Left ventricle myocardium inferior (tissue), 1 donor: Measurements from ENCODE around the gene KAZN. TPM values are rescaled to one million over a fixed set of nuclear protein-coding genes. Genes with fewer than 3 reads are reported as not detected.

Experiments used
- DNase-seq: peaks from one replicate; pipeline ENCODE4 v3.0.0-alpha.2; 2020
- H3K27ac ChIP-seq: fragments of 200-600 bp; replicated peaks from 2 replicates; pipeline ENCODE4 v1.8.0; 2021
- H3K27me3 ChIP-seq: fragments of 200-600 bp; 2 replicates; pipeline ENCODE4 v1.8.0; 2021; ENCODE audit warnings: low read depth
- H3K36me3 ChIP-seq: fragments of 200-600 bp; 2 replicates; pipeline ENCODE4 v1.8.0; 2021
- H3K4me1 ChIP-seq: fragments of 200-600 bp; 2 replicates; pipeline ENCODE4 v1.8.0; 2021
- H3K4me3 ChIP-seq: fragments of 200-600 bp; 2 replicates; pipeline ENCODE4 v1.8.0; 2021; ENCODE audit warnings: mild to moderate bottlenecking, moderate library complexity
- H3K9me3 ChIP-seq: fragments of 200-600 bp; replicated peaks from 2 replicates; pipeline ENCODE4 v1.8.0; 2021
- CTCF ChIP-seq: fragments of 200-600 bp; IDR thresholded peaks from 2 replicates; pipeline ENCODE4 v1.8.0; 2021; ENCODE audit warnings: antibody characterized with exemption, mild to moderate bottlenecking, borderline replicate concordance
- intact Hi-C: fragments of 100-400 bp; cut with micrococcal nuclease; formaldehyde crosslinking; loops from one replicate; pipeline ENCODE4 v1.11.0; 2022
- total RNA-seq: library from RNA; stranded (reverse); fragmentation: NEBNext Ultra II Directional; extraction: Animal tissue kit (Norgen Biotek cat#: 25700); gene quantifications from one replicate; pipeline ENCODE4 v1.2.1, GENCODE V29; 2021
- donor health status: DM: no; HTN: yes; CAD: no; lungs with severe emphysema.

Gene KAZN
- total RNA-seq, 1 donor from 2014 or later, result 2.2 TPM

- peaks cover 61% of the 10 kb centered on the region for H3K27me3 ChIP-seq
- H3K4me1 ChIP-seq, result no peaks in the 10 kb centered on the region
- DNase-seq, result no peak
- no peak overlapping the region for H3K27ac ChIP-seq
- intact Hi-C loops, result no loop called here
- no peak for TF ChIP-seq CTCF
- no peak overlapping the region for H3K4me3 ChIP-seq
- no peaks in the 10 kb centered on the region for H3K36me3 ChIP-seq
- H3K9me3 ChIP-seq, result peaks cover 9% of the 10 kb centered on the region
Observed at GRCh38 chr1:14620941-14621340, 22.5 kb downstream of the KAZN start.

GRCh38 chr1:14623090-14623489 is 24.6 kb downstream of the KAZN start:
- no peaks in the 10 kb centered on the region for H3K4me1 ChIP-seq
- H3K9me3 ChIP-seq, result peaks cover 6% of the 10 kb centered on the region
- intact Hi-C loops, result no loop called here
- no peak for DNase-seq
- H3K27ac ChIP-seq, result no peak overlapping the region
- no peaks in the 10 kb centered on the region for H3K36me3 ChIP-seq
- H3K27me3 ChIP-seq, result peaks cover 58% of the 10 kb centered on the region
- H3K4me3 ChIP-seq, result no peak overlapping the region
- TF ChIP-seq CTCF, result no peak

DNA sequence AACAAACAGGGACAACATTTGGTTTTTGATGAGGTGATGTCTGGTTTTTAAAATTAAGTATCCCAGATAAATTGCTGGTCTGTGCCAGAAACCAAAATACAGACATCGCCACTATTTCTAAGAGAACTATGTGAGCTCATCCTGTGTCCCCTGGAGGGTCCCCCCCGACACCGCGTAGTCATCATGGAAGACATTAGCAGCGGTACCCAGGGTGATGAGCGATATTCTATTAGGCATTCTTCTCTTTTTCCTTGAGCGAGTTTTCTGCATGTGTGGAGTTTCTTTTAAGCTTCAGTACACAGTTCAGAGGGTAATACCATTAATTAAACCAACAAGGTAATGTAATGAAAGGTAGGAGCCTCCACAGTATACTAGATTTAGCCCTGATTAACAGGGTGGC is 26.5 kb downstream of the KAZN start:
- intact Hi-C loops, result no loop called here
- peaks cover 48% of the 10 kb centered on the region for H3K27me3 ChIP-seq

GRCh38 chr1:14625572-14625971 is 27.1 kb downstream of the KAZN start:
- intact Hi-C loops, result no loop called here
- Histone ChIP-seq H3K27ac (no peak overlapping the region), H3K9me3 (no peaks in the 10 kb centered on the region), H3K36me3 (no peaks in the 10 kb centered on the region), H3K4me3 (no peak overlapping the region), H3K4me1 (no peaks in the 10 kb centered on the region), H3K27me3 (peaks cover 50% of the 10 kb centered on the region)
- DNase-seq, result no peak
- no peak for TF ChIP-seq CTCF

More for the DNA sequence above, 26.5 kb downstream of the KAZN start:
- Histone ChIP-seq H3K36me3 (no peaks in the 10 kb centered on the region), H3K9me3 (no peaks in the 10 kb centered on the region), H3K4me1 (no peaks in the 10 kb centered on the region), H3K4me3 (no peak overlapping the region), H3K27ac (no peak overlapping the region)
- no peak for DNase-seq
- no peak for TF ChIP-seq CTCF

DNA sequence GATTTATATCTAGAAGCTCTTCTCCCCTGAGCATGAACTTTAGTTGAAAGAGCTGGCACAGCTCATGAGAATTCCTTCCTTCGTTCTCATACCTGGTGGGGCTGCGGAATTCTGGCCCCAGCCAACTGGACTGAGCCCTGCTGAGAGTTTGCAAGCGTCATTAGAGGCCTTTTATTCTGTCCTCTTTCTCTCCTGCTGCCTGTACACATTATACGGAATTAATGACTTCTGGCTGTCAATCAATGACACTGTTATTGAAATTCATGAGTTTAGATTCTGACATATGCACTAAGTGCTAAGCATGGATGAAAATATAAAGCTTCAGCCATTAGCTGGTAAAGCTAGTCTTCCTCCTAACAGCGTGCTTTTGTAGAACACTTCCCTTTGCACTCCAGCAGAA is 27.5 kb downstream of the KAZN start:
- no peaks in the 10 kb centered on the region for H3K4me1 ChIP-seq
- TF ChIP-seq CTCF, result no peak
- H3K27ac ChIP-seq, result no peak overlapping the region
- intact Hi-C loops, result no loop called here
- H3K4me3 ChIP-seq, result no peak overlapping the region
- peaks cover 50% of the 10 kb centered on the region for H3K27me3 ChIP-seq
- no peaks in the 10 kb centered on the region for H3K36me3 ChIP-seq
- no peak for DNase-seq
- H3K9me3 ChIP-seq, result no peaks in the 10 kb centered on the region
